Measurements from ENCODE around the gene NPB. TPM values are rescaled to one million over a fixed set of nuclear protein-coding genes. Genes with fewer than 3 reads are reported as not detected.

NPB gene
- total RNA-seq, 1 donor from 2014 or later: 1.3 TPM

DNA sequence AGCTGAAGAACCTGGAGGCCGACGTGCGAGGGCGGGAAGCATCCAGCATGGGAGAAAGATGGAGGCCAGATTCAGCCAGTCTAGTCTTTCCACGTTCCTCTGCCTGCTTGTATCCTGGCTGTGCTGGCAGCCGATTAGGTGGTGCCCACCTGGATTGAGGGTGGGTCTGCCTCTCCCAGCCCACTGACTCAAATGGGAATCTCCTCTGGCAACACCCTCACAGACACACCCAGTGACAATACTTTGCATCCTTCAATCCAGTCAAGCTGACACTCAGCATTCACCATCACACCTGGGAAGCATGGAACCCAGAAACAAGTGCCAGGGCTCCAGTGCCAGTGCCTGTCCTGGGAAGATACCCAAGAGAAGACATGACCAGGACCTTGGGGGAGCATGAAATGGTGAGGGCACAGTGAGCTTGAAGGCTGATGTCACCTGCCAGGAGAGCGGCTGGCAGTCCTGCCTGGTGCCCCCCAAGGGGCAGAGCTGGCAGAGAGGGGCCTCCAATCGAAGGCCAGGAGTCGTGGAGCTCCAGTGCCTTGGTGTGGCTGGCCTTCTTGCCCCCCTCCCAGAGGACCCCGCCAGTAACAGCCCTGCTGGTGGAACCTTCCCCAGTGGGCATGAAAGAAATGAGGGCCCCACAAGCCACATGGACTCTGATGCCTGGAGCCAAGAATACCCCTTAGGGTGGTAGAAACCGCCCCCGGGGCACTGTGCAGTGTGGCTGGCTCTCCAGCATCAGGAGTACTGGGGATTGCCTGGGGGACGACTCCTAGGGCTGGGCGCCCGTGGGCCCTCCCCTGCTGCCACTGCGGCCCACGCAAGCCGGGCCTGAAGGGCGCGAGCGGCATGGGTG lies 643 bp upstream of the NPB start:
- TF ChIP-seq, protein P1, sequence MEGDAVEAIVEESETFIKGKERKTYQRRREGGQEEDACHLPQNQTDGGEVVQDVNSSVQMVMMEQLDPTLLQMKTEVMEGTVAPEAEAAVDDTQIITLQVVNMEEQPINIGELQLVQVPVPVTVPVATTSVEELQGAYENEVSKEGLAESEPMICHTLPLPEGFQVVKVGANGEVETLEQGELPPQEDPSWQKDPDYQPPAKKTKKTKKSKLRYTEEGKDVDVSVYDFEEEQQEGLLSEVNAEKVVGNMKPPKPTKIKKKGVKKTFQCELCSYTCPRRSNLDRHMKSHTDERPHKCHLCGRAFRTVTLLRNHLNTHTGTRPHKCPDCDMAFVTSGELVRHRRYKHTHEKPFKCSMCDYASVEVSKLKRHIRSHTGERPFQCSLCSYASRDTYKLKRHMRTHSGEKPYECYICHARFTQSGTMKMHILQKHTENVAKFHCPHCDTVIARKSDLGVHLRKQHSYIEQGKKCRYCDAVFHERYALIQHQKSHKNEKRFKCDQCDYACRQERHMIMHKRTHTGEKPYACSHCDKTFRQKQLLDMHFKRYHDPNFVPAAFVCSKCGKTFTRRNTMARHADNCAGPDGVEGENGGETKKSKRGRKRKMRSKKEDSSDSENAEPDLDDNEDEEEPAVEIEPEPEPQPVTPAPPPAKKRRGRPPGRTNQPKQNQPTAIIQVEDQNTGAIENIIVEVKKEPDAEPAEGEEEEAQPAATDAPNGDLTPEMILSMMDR (IDR thresholded peaks at IDR 0.05): no peak
- H3K9me3 Mint-ChIP-seq (ENCODE audit: low read depth): no peaks in the 10 kb centered on the region
- peaks cover 3% of the 10 kb centered on the region for H3K36me3 Mint-ChIP-seq (ENCODE audit: low read depth)
- H3K4me3 Mint-ChIP-seq (ENCODE audit: unreplicated experiment): no peak overlapping the region
- H3K4me1 Mint-ChIP-seq (ENCODE audit: low read depth): peaks cover 24% of the 10 kb centered on the region
- no peak overlapping the region for H3K27ac Mint-ChIP-seq (ENCODE audit: unreplicated experiment)
- H3K27me3 Mint-ChIP-seq (ENCODE audit: low read depth): no peaks in the 10 kb centered on the region
- DNase-seq (ENCODE audit: low spot score): no peak

DNA sequence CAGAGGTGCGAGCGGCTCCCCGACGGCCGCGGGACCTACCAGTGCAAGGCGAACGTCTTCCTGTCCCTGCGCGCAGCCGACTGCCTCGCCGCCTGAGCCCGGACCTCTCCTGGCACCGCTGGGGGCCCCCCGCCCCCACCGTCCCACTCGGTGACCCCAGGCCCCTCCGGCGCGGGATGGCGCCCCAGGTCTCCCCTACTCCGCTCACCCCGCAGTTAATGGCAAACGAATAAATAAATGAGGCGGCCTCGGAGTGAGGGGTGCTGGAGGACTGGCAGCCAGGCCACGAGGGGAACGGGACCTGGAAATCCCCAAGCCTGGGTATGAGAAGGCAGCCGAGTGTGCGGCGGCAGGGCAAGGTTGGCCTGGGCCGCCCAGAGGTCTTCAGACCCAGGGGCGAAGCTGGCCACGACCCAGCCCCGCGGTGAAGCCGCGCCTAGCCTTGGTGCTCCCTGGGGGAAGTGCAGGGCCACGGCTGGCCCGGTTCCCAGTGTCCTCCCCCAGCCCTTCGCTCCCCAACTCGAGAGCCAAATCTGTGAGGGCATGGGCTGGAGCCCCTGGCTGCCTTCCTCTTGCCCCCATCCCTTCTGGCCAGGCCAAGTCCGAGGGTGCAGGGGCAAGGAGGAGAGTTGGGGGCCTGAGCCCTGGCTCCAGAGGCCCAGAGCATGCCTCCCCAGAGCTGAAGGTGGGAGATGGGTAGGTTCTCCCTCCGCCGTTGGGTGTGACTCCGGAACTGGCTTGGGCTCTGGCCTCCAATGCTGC lies 796 bp downstream of the NPB start:
- Mint-ChIP-seq H3K36me3 (ENCODE audit: low read depth) (peaks cover 5% of the 10 kb centered on the region), H3K4me1 (ENCODE audit: low read depth) (peaks cover 22% of the 10 kb centered on the region), H3K4me3 (ENCODE audit: unreplicated experiment) (peak overlapping the region; percentile 9), H3K27ac (ENCODE audit: unreplicated experiment) (no peak overlapping the region), H3K9me3 (ENCODE audit: low read depth) (no peaks in the 10 kb centered on the region), H3K27me3 (ENCODE audit: low read depth) (no peaks in the 10 kb centered on the region)
- DNase-seq (ENCODE audit: low spot score): no peak
- TF ChIP-seq, protein P1 (IDR thresholded peaks at IDR 0.05): no peak

DNA sequence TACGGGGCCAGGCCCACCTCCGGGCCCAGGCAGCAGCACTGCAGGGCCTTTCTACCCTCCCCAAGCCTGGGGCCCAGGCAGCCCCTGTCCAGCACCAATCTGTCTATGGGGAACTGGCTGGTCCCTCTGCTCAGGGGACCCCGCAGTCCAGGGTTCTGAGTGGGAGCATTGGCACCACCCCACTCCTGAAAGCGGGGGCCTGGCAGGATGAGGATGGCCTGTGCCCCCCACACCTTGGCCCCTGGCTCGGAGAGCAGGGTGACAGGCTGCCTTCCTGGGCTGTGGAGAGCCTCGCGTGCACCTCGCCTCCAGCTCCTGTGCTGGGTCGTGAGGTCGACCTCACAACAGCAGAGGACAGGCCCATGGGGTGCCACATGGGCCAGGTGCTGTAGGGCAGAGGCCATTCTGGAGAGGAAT lies 1.4 kb downstream of the NPB start:
- Mint-ChIP-seq H3K4me1 (ENCODE audit: low read depth) (peaks cover 16% of the 10 kb centered on the region), H3K4me3 (ENCODE audit: unreplicated experiment) (peak overlapping the region; percentile 9), H3K27me3 (ENCODE audit: low read depth) (no peaks in the 10 kb centered on the region), H3K27ac (ENCODE audit: unreplicated experiment) (no peak overlapping the region), H3K9me3 (ENCODE audit: low read depth) (no peaks in the 10 kb centered on the region), H3K36me3 (ENCODE audit: low read depth) (peaks cover 5% of the 10 kb centered on the region)
- no peak for DNase-seq (ENCODE audit: low spot score)
- TF ChIP-seq, protein P1 (IDR thresholded peaks at IDR 0.05): no peak

DNA sequence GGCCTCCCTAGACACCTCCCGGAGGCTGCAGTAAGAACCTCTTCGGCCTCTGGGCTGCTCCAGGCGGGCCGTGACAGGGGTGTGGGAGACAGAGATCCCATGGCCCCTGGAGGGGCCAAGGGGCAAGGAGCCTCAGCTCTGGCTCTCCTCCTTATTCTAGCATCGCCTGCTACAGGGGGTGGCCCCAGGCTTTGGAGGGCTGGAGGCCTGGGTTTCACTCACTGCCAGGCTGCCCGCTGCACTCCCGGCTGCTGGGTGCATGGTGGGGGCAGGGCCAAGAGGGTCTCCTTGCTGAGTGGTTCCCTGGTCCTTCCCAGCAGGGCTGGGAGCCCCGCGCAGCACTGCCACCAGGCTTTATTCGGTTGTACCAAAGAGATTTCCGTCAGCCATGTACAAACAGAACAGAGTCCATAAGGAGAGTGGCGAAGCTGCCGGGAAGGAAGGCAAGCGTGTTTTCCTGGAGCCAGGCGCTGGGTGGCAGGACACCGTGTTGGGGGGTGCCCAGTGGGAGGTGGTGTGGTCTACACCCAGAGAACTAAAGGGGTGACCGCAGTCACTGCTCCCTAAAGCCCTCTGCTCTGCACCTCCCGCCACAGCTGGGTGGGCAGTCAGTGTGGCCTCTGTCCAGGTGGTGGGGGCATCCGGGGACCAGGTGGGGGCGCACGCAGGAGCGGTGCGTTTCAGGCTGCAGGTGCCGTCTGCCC lies 2.0 kb downstream of the NPB start:
- TF ChIP-seq, protein P1 (IDR thresholded peaks at IDR 0.05): no peak
- Mint-ChIP-seq H3K27me3 (ENCODE audit: low read depth) (no peaks in the 10 kb centered on the region), H3K9me3 (ENCODE audit: low read depth) (no peaks in the 10 kb centered on the region), H3K36me3 (ENCODE audit: low read depth) (peaks cover 6% of the 10 kb centered on the region), H3K4me1 (ENCODE audit: low read depth) (peaks cover 11% of the 10 kb centered on the region), H3K4me3 (ENCODE audit: unreplicated experiment) (no peak overlapping the region), H3K27ac (ENCODE audit: unreplicated experiment) (no peak overlapping the region)
- no peak for DNase-seq (ENCODE audit: low spot score)
